ENCODE data around the gene VAT1.

Gene VAT1

DNA sequence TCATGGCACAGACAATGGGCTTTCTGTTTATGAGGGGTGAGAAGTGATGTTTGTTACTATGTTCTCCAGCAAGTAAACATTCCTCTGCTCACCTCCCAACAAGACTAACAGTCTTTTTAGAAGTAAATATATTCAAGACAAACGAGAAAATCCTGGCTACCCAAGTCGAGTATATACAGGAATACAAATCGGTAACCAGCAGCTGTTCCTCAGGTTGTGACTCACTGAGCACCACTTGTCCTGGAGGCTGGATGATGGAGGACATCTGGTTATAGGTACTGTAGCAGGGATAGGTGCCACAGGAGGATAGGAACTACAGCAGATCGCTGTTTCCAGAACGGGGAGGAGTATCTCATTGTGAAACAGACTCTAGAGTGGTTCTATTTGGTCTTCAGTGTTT is 29.3 kb downstream of the VAT1 start:
- TF ChIP-seq, protein P1, sequence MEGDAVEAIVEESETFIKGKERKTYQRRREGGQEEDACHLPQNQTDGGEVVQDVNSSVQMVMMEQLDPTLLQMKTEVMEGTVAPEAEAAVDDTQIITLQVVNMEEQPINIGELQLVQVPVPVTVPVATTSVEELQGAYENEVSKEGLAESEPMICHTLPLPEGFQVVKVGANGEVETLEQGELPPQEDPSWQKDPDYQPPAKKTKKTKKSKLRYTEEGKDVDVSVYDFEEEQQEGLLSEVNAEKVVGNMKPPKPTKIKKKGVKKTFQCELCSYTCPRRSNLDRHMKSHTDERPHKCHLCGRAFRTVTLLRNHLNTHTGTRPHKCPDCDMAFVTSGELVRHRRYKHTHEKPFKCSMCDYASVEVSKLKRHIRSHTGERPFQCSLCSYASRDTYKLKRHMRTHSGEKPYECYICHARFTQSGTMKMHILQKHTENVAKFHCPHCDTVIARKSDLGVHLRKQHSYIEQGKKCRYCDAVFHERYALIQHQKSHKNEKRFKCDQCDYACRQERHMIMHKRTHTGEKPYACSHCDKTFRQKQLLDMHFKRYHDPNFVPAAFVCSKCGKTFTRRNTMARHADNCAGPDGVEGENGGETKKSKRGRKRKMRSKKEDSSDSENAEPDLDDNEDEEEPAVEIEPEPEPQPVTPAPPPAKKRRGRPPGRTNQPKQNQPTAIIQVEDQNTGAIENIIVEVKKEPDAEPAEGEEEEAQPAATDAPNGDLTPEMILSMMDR (IDR thresholded peaks at IDR 0.05; ENCODE audit: low read depth, low read length), result no peak
- DNase-seq (ENCODE audit: low read depth, low spot score), result no peak
- H3K4me3 ChIP-seq (ENCODE audit: low read depth, low read length), result no peak overlapping the region
- in situ Hi-C loops (cut with HindIII; ENCODE audit: low sequenced_read_pairs), result no loop called here

DNA sequence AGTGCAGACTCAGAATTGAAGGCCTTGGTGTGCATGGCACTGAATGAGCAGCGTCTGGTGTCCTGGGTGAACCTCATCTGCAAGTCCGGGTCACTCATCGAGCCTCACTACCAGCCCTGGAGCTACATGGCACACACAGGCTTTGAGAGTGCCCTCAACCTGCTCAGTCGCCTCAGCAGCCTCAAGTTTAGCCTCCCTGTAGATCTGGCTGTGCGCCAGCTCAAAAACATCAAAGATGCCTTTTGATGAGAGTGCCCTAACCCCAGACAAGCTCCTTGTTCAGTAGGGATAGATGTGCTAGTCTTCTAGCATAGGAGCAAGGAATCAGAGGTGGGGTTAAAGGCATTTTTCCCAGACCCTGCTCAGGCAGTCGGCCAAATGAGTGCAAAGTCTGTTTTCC is 30.7 kb downstream of the VAT1 start:
- no peak overlapping the region for H3K4me3 ChIP-seq (ENCODE audit: low read depth, low read length)
- no peak for DNase-seq (ENCODE audit: low read depth, low spot score)
- TF ChIP-seq, protein P1 (IDR thresholded peaks at IDR 0.05; ENCODE audit: low read depth, low read length), result no peak
- in situ Hi-C loops (cut with HindIII; ENCODE audit: low sequenced_read_pairs), result no loop called here

DNA sequence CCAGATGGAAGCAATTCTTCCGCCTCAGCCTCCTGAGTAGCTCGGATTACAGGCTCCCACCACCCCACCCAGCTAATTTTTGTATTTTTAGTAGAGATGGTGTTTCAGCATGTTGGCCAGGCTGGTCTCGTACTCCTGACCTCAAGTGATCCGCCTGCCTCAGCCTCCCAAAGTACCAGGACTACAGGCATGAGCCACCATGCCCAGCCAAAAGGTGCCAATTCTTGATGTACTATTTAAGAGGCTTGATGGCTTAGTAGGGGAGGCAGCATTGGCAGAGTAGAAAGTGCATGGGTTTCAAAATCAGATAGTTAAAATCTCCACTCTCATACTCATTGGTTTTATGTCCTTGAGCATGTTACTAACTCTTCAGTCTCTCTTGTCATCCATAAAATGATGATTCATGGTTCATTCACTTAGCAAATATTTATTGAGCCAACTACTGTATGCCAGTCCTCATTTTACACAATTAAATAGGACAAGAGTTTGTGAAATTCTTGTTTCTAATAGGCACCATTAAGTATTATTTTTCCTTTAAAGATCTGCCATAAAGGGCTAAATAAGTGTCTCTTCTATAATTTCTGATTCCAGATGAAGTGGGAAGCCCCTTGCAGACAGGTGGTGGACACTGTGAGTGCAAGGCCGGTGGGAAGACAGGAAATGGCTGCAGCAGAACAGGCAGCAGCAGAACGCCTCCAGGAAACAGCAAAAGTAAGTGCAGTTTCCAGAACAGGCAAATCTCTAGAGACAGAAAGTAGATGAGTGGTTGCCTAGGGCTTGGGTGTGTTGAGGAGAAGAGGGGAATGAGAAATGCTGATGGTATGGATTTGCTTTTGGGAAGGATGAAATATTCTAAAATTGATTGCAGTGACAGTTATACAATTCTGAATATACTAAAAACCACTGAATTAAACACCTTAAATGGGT is 32.2 kb downstream of the VAT1 start:
- TF ChIP-seq, protein P1 (IDR thresholded peaks at IDR 0.05; ENCODE audit: low read depth, low read length), result no peak
- in situ Hi-C loops (cut with HindIII; ENCODE audit: low sequenced_read_pairs), result no loop called here
- H3K4me3 ChIP-seq (ENCODE audit: low read depth, low read length), result no peak overlapping the region
- no peak for DNase-seq (ENCODE audit: low read depth, low spot score)

DNA sequence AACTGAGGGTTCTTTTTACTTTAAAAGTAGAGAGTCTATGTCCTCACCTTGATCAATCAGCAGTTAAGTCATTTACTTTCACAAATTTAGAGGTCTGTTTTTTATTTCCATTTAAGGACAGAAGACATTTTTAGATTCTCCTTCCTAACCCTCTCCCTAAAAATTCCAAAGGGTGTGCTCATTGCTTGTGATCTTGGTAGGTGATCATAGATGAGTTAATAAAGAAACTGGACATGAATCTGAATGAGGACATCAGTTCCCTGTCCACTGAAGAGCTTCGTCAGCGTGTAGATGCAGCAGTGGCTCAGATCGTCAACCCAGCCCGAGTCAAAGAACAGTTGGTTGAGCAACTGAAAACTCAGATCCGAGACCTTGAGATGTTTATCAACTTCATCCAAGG is 33.0 kb downstream of the VAT1 start:
- no peak for DNase-seq (ENCODE audit: low read depth, low spot score)
- TF ChIP-seq, protein P1 (IDR thresholded peaks at IDR 0.05; ENCODE audit: low read depth, low read length), result no peak
- in situ Hi-C loops (cut with HindIII; ENCODE audit: low sequenced_read_pairs), result no loop called here
- no peak overlapping the region for H3K4me3 ChIP-seq (ENCODE audit: low read depth, low read length)

- DNase-seq (ENCODE audit: low read depth, low spot score), result no peak
- TF ChIP-seq, protein P1 (IDR thresholded peaks at IDR 0.05; ENCODE audit: low read depth, low read length), result no peak
- H3K4me3 ChIP-seq (ENCODE audit: low read depth, low read length), result no peak overlapping the region
- in situ Hi-C loops (cut with HindIII; ENCODE audit: low sequenced_read_pairs), result no loop called here
Measured at GRCh38 chr17:42985225-42985624, 37.0 kb downstream of the VAT1 start.

DNA sequence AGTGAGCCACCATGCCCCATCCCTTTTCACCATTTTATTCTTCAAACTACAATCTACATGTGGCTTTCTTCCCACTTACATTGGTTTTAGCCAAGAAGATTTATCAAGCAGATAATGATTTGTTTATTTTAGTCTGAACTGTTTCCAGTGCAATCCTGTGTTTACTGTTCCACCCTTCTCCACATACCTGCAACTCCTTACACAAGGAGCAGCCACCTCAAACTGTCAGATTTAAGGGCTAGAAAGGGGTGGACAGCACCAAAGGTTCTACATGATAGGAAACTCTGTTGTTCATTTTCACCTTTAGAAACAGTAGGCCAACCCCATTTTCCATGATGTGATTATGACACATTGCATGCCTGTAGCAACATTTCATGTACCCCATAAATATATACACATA is 39.9 kb downstream of the VAT1 start:
- no peak for DNase-seq (ENCODE audit: low read depth, low spot score)
- TF ChIP-seq, protein P1 (IDR thresholded peaks at IDR 0.05; ENCODE audit: low read depth, low read length), result no peak
- no peak overlapping the region for H3K4me3 ChIP-seq (ENCODE audit: low read depth, low read length)
- in situ Hi-C loops (cut with HindIII; ENCODE audit: low sequenced_read_pairs), result no loop called here

Data from astrocyte of the spinal cord (primary cell).